Erythroblast (primary cell): Measurements from ENCODE around the gene CNIH3.

Experiments used
- GATA1 ChIP-seq: IDR thresholded peaks from 2 replicates; pipeline ENCODE4 v1.6.1; 2011; ENCODE audit warnings: low read depth, mild to moderate bottlenecking, control low read depth, low read length, moderate library complexity
- POLR2A ChIP-seq: IDR thresholded peaks from 2 replicates; pipeline ENCODE4 v1.6.1; 2011; ENCODE audit warnings: mild to moderate bottlenecking, low read length

- no peak for TF ChIP-seq POLR2A
- no peak for TF ChIP-seq GATA1
These were observed 6.7 kb downstream of the CNIH3 start for GRCh38 chr1:224622831-224623230.
